ENCODE data around the gene METRN.
"Not testable (repeated sequence)": the region's sequence is repeated elsewhere in the genome, so short reads cannot be mapped to it uniquely, and the experiment has no call there.

METRN gene

DNA sequence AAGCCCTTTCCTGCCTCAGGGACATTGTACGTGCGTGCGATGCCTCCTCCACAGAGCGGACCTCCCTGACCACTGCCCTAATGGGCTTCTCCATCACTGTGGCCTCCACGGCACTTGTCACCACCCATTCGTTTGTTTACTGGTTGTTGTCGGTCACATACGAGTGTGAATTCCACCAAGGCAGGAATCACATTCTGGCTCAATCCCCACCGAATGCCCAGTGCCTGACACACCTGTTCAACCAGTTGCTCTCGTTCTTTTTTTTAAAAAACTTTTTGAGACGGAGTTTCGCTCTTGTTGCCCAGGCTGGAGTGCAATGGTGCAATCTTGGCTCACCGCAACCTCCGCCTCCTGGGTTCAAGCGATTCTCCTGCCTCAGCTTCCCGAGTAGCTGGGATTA is 23.7 kb upstream of the METRN start:
- not testable (repeated sequence) for DNase-seq (ENCODE audit: low read depth in 1 of 2, low spot score in 1 of 2)

- DNase-seq (ENCODE audit: low read depth in 1 of 2, low spot score in 1 of 2), result no peak
Observed at GRCh38 chr16:692356-693108, 22.4 kb upstream of the METRN start.

DNA sequence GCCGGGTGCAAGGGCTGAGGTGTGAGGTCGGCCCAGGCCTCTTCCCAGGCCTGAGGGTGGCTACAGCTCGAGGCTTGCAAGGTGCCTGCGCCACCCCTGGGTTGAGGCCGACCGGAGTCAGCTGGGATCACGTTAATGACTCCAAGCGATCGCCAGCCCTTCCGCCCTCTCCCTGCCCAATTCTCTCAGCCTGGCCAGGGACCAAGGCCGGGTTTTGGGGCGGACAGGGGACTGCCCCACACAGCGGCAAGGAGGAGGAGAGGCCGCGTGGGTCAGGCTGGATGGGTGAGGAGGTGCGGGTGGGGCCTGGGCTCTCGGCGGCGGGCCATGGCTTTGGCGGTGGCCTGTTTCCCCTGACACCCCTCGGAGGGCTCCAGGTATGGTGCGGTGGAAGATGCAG is 21.6 kb upstream of the METRN start:
- no peak for DNase-seq (ENCODE audit: low read depth in 1 of 2, low spot score in 1 of 2)

DNA sequence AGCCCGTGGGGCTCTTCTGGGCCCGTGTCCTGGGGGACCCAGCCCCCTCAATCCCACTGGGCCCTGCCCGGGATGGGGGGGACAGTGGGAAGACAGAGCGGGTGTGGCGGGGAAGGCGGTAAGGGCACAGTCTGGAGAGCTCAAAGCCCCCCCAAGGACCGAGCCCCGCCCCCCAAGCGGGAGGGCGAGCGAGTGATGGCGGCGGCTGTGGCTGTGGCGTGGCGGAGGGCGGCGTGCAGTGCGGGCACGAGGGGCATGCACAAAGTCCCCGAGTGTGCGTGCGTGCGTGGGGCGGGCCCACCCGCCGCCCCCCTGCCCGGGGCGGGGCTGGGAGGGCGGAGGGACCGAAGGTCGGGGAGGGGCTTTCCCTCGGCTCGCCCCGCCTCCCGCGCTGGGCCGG is 21.2 kb upstream of the METRN start:
- DNase-seq (ENCODE audit: low read depth in 1 of 2, low spot score in 1 of 2), result no peak

- no peak for DNase-seq (ENCODE audit: low read depth in 1 of 2, low spot score in 1 of 2)
Observed at GRCh38 chr16:694187-694862, 20.6 kb upstream of the METRN start.

DNA sequence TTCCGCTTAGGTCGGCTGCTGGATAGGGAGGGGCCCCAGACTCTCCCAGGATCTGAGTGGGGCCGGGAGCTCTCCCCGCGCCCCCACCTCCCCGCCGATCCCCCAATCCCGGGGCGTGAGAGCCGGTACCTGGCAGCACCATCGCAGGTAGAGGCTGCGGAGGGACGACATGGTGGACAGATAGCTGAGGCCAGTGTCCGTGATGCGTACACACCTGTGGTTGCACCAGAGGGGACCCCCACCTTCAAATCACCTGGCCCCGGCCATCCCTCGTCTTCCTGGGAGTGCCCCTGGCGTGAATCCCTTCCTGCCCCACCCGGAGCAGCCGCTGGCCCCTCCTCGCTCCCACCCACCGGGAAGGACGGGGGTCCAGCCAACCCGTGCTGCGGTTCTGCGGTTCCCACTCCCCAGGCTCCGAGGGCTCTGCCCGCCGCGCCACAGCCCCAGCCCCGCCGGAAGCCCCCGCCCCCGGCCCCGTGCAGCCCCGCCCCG is 20.0 kb upstream of the METRN start:
- no peak for DNase-seq (ENCODE audit: low read depth in 1 of 2, low spot score in 1 of 2)

- peak; percentile 56 to 60 for DNase-seq (ENCODE audit: low read depth in 1 of 2, low spot score in 1 of 2)
Observed at GRCh38 chr16:695355-696089, 19.4 kb upstream of the METRN start.

GRCh38 chr16:698911-699671 is 15.8 kb upstream of the METRN start:
- DNase-seq (ENCODE audit: low read depth in 1 of 2, low spot score in 1 of 2), result no peak

DNA sequence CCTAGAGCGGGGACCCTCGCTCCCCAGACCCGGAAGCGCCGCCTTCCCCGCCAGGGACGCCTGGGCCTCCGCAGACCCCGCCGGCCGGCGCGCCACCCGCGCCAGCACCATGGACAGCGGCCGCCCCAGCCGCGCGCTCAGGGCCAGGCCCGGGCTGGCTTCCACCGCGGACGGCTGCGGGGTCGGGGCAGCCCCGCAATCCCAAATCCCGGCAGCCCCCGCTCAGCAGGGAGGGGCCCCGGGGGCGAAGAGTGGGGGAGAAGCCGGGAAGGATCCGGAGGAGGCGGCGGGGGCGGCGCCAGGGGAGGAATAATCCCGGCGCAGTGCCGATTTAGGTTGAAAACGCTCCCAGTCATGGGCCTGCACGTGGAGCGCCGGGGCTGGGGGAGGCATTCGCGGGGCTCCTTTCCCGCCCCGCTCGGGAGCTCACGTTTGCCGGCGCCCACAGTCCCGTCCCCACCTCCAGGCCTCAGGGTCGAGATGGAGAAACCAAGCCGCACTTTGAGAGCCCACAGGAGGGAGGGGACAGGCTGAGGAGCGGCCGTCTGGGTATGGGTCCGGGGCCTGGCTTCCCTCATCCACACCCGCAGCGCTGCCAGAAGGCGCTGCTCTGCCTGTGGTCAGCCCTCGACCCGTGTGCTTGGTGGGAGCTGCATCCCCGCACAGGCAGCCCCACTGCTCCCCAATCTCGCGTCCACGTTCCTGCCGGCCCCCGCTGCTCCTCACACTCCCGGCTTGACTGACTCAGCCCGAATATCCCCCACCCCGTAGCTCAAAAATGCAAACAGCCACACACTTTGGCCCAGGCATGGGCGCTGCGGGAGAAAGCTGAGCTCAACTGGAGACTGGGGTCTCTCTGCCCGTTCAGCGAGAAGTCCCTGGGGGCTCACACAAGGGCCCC is 14.0 kb upstream of the METRN start:
- DNase-seq (ENCODE audit: low read depth in 1 of 2, low spot score in 1 of 2), result no peak

- DNase-seq (ENCODE audit: low read depth in 1 of 2, low spot score in 1 of 2), result no peak
Observed at GRCh38 chr16:702341-702740, 12.6 kb upstream of the METRN start.

DNA sequence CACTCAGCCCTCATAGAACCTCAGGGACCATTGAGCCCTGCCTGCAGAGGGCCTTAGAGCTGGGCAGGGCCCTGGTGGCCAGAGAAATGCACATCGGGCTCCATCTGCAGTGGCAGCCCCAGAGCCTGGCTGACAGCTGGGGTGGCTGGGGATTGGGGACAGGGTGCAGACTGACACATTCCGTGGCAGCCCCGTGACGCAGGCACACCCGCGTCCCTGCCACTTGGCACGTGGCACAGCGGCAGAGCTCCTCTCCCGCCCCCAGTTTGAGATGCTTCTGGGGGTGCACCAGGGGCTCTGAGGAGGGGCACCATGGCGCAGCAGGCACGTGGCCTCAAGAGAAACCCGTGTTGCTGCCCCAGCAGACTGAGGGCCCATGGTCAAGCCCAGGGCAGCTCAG is 11.5 kb upstream of the METRN start:
- no peak for DNase-seq (ENCODE audit: low read depth in 1 of 2, low spot score in 1 of 2)

DNA sequence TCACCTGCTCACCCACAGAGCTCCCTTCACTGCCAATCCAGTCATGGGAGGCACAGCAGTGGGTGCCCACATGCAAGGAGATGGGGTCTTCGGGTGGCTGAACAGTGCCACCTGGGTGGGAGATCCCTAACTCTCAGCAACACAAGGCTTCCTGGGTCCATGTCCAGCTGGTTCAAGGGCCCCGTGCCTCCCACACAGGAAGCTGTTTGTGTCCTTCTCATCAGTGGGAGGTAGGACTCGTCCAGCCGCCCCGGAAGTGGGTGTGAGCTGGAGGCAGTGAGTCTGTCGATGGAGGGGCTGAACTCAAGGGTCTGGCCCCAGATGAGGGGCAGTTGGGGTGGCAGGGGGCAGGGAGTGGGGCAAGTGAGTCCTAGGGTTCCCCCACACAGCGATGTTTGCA is 10.9 kb upstream of the METRN start:
- no peak for DNase-seq (ENCODE audit: low read depth in 1 of 2, low spot score in 1 of 2)

GRCh38 chr16:704552-705380 is 10.2 kb upstream of the METRN start:
- no peak for DNase-seq (ENCODE audit: low read depth in 1 of 2, low spot score in 1 of 2)

DNA sequence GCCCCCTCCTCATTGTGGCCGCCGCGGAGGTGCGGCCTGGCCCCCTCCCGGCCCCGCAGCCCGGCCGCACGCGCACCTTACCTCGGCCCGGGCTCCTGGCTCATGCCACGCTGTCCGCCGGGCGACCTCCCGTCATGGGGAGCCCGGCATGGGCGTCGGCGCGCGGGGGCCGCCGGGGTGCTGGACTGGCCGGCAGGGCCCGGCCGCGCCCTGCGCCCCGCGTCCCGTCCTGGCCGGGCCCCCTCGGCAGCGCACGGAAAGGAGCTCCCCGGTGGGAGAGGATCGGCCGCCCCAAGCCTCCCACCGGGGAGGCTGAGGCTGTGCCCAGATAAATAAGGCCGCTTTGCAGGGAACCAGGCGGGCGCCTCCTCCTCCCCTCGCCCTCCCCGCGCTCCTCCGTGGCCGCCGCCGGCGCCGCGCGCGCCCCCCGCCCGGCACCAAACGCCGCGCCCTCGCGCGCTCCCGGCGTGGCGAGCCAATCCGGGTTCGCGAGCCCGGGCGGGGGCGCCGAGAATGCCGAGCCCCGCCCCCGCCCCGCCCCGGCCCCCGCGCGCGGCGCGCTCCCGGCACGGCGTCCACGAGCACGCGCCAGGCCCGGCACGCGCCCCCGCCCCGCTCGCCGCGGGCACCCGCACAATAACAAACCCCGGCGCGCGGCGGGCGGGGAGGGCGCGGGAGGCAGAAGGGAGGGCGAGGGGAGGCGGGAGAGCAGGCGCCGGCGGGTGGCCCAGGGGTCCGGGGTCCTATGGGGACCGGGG is 9.3 kb upstream of the METRN start, which contains the start of gene FBXL16:
Gene FBXL16, minus strand, starts transcription at position 371 of the 758 bp plus-strand sequence. CDS start 8,396 bp downstream, outside the sequence.
- no peak for DNase-seq (ENCODE audit: low read depth in 1 of 2, low spot score in 1 of 2)

DNA sequence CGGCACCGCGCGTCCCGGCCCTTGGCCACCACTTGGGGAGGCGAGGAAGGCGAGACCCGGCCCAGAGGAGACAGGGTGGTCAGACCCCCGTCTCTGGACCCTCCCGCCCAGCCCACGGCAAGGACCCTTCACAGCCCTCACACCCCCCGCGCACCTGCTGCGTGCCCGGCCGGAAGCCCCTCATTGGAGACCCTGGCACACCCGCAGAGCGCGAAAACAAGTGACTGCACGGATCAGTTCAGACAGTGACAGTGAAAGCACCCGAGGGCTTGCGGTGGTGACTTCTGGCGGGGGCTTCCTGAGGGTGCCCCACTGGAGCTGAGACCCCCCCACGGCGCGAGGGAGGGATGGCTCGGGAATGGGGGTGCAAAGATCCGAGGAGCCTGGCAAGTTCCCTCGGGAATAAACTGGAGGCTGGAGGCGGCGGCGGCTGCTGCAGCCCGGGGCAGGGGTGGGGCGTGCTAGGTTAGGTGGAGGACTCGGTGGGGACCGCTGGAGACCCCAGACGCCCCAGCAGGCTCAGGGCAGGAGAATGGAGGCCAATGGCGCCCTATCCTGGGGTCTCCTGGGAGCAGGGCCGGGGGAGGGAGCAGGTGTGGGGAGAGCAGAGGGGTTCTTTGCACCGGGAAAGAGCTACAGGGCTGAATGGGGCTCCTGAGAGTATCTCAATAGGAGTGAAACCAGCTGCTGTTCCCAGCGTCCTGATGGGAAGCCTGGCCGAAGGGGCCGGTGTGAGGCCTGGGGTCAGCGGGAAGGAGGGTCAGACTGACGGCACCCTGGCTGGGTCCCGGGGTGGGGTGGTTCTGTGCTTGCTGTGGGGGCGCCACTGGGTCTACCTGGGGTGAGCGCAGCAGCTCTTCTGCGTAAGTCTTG is 8.5 kb upstream of the METRN start:
- DNase-seq (ENCODE audit: low read depth in 1 of 2, low spot score in 1 of 2), result no peak

GRCh38 chr16:707062-707538 is 7.8 kb upstream of the METRN start:
- no peak for DNase-seq (ENCODE audit: low read depth in 1 of 2, low spot score in 1 of 2)

DNA sequence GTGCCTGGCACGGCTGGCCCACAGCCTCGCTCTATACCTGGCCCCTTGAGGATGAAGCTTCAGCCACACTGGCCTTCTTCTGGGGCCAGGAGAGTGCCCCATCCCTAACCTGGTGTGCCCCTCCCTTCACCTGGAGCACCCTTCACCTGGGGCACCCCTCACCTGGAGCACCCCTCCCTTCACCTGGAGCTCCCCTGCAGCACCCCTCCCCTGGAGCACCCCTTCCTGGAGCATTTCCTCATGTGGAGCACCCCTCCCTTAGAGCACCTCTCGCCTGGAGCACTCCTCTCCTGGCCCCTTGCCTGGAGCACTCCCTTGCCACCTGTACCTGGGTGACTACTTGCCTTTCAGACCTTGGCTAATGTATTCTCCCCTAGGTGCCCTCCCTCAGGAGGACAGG is 6.9 kb upstream of the METRN start:
- DNase-seq (ENCODE audit: low read depth in 1 of 2, low spot score in 1 of 2), result no peak

Measured in stimulated activated CD4-positive, alpha-beta T cell treated with anti-CD3 and anti-CD28 coated beads, Interleukin-15, amount 100 ng/mL, for 1 hour (primary cell).